Lower lobe of right lung (tissue), 2 donors: ENCODE results near the gene RAB11FIP5. TPM values are rescaled to one million over a fixed set of nuclear protein-coding genes. Genes with fewer than 3 reads are reported as not detected.

Experiments used
- ATAC-seq, 2 donors: fragments of 200-7000 bp; cut with Tn5 transposase; one replicate each; pipeline ENCODE4 v1.9.1; 2020 to 2022; ENCODE audit warnings: mild to moderate bottlenecking in 2 of 2, moderate library complexity in 2 of 2
- DNase-seq: peaks from one replicate; pipeline ENCODE4 v3.0.0-alpha.2; 2020
- H3K27ac ChIP-seq: fragments of 200-600 bp; one replicate; pipeline ENCODE4 v1.8.0; 2022
- H3K27me3 ChIP-seq: fragments of 200-600 bp; one replicate; pipeline ENCODE4 v1.8.0; 2022; ENCODE audit warnings: low read depth
- H3K36me3 ChIP-seq: fragments of 200-600 bp; one replicate; pipeline ENCODE4 v1.8.0; 2022; ENCODE audit warnings: mild to moderate bottlenecking
- H3K4me1 ChIP-seq: fragments of 200-600 bp; one replicate; pipeline ENCODE4 v1.8.0; 2022
- H3K4me3 ChIP-seq: fragments of 200-600 bp; one replicate; pipeline ENCODE4 v1.8.0; 2022; ENCODE audit warnings: mild to moderate bottlenecking
- H3K9me3 ChIP-seq: fragments of 200-600 bp; one replicate; pipeline ENCODE4 v1.8.0; 2022
- CTCF ChIP-seq: fragments of 200-600 bp; IDR thresholded peaks from one replicate; pipeline ENCODE4 v1.8.0; 2022; ENCODE audit warnings: antibody characterized with exemption, mild to moderate bottlenecking
- intact Hi-C: fragments of 100-400 bp; cut with DNase I; formaldehyde crosslinking; loops from one replicate; pipeline ENCODE4 v1.11.0; 2022
- long read RNA-seq: library from polyadenylated mRNA; unstranded; transcript quantifications from one replicate; pipeline ENCODE4 v2.0.0, GENCODE V29; 2021
- total RNA-seq: library from RNA; stranded (reverse); fragmentation: NEBNext Ultra II Directional; extraction: Animal tissue kit (Norgen Biotek cat#: 25700); gene quantifications from one replicate; pipeline ENCODE4 v1.2.1, GENCODE V29; 2021
- donor health status: DM: no; HTN: yes; CAD: no; lungs with severe emphysema.

RAB11FIP5 gene
- 20.6 TPM for total RNA-seq
- long read RNA-seq, full-length matches to known transcripts, result 25 of 45 reads
- long read RNA-seq, partial matches to known transcripts, result 6 of 45 reads
- long read RNA-seq, other reads (novel, unspliced or antisense), result 14 of 45 reads

- no peak for TF ChIP-seq CTCF
- ATAC-seq, result peak; percentile 91 to 93
- H3K36me3 ChIP-seq, result no peaks in the 10 kb centered on the region
- peaks cover 38% of the 10 kb centered on the region for H3K4me1 ChIP-seq
- DNase-seq, result peak; percentile 82
- peak within 1 kb of the TSS; percentile 83 for H3K27ac ChIP-seq
- peak within 1 kb of the TSS; percentile 89 for H3K4me3 ChIP-seq
- intact Hi-C loops, result no loop called here
- H3K9me3 ChIP-seq, result no peaks in the 10 kb centered on the region
- H3K27me3 ChIP-seq, result no peaks in the 10 kb centered on the region
Measured at GRCh38 chr2:73112913-73113854, at the start of gene RAB11FIP5. RAB11FIP5 (minus strand) TSS chr2:73112948; CDS start chr2:73112777, 171 bp downstream.

GRCh38 chr2:73156539-73157124, 43.9 kb upstream of the RAB11FIP5 start:
- Histone ChIP-seq H3K36me3 (no peaks in the 10 kb centered on the region), H3K27ac (no peak overlapping the region), H3K27me3 (peaks cover 24% of the 10 kb centered on the region), H3K4me3 (no peak overlapping the region), H3K4me1 (peaks cover 5% of the 10 kb centered on the region), H3K9me3 (no peaks in the 10 kb centered on the region)
- DNase-seq (peak; percentile 60), ATAC-seq (peak; percentile 80)
- TF ChIP-seq CTCF, result peak; percentile 72
- intact Hi-C loops, result loop anchor here (10.0 kb wide), 1 partner anchor 72 kb away; no protein-coding TSS in a partner anchor

- no peak for ATAC-seq
- no peak overlapping the region for H3K27ac ChIP-seq
Measured at GRCh38 chr2:73142937-73143336, 30.2 kb upstream of the RAB11FIP5 start.

GRCh38 chr2:73141896-73142295, 29.1 kb upstream of the RAB11FIP5 start:
- intact Hi-C loops, result no loop called here
- no peaks in the 10 kb centered on the region for H3K9me3 ChIP-seq
- no peaks in the 10 kb centered on the region for H3K27me3 ChIP-seq
- no peaks in the 10 kb centered on the region for H3K4me1 ChIP-seq
- H3K36me3 ChIP-seq, result no peaks in the 10 kb centered on the region
- no peak overlapping the region for H3K27ac ChIP-seq
- TF ChIP-seq CTCF, result no peak
- no peak for DNase-seq
- no peak for ATAC-seq
- no peak overlapping the region for H3K4me3 ChIP-seq

More at GRCh38 chr2:73142937-73143336, 30.2 kb upstream of the RAB11FIP5 start:
- intact Hi-C loops, result no loop called here
- no peaks in the 10 kb centered on the region for H3K9me3 ChIP-seq
- H3K4me1 ChIP-seq, result no peaks in the 10 kb centered on the region
- no peaks in the 10 kb centered on the region for H3K36me3 ChIP-seq
- TF ChIP-seq CTCF, result no peak
- DNase-seq, result no peak
- no peaks in the 10 kb centered on the region for H3K27me3 ChIP-seq
- H3K4me3 ChIP-seq, result no peak overlapping the region

GRCh38 chr2:73135236-73135635, 22.5 kb upstream of the RAB11FIP5 start:
- Histone ChIP-seq H3K4me1 (no peaks in the 10 kb centered on the region), H3K36me3 (no peaks in the 10 kb centered on the region), H3K27me3 (no peaks in the 10 kb centered on the region), H3K27ac (no peak overlapping the region), H3K9me3 (no peaks in the 10 kb centered on the region), H3K4me3 (no peak overlapping the region)
- no peak for DNase-seq
- no peak for TF ChIP-seq CTCF
- intact Hi-C loops, result no loop called here
- no peak for ATAC-seq
